HG02759 (cell line): Measurements from ENCODE around the gene ENGASE.
A peak's percentile ranks its signal among the peaks of the same experiment; 100 is the strongest.
"Not testable (repeated sequence)": the region's sequence is repeated elsewhere in the genome, so short reads cannot be mapped to it uniquely, and the experiment has no call there.

Source experiments
- ATAC-seq: cut with Tn5 transposase; IDR thresholded peaks from one replicate; pipeline ENCODE4 v1.9.1; 2021; ENCODE audit warnings: mild to moderate bottlenecking, moderate library complexity; ENCODE audit not compliant: unreplicated experiment

The ENGASE gene

GRCh38 chr17:79074649-79075445, at the start of gene ENGASE:
TSS of gene ENGASE (plus strand) at chr17:79074824. CDS start at chr17:79074945, 121 bp downstream.
- ATAC-seq = peak; percentile 94

- ATAC-seq = no peak
Measured at GRCh38 chr17:79024901-79025737, 49.5 kb upstream of the ENGASE start.

- ATAC-seq = no peak
Measured at GRCh38 chr17:79026376-79027273, 48.0 kb upstream of the ENGASE start.

GRCh38 chr17:79027274-79027924, 47.2 kb upstream of the ENGASE start:
- no peak for ATAC-seq

- no peak for ATAC-seq
Measured at GRCh38 chr17:79027925-79028491, 46.6 kb upstream of the ENGASE start.

- no peak for ATAC-seq
Measured at GRCh38 chr17:79028496-79029326, 45.9 kb upstream of the ENGASE start.

GRCh38 chr17:79029327-79030009, 45.2 kb upstream of the ENGASE start:
- no peak for ATAC-seq

GRCh38 chr17:79030636-79031035, 44.0 kb upstream of the ENGASE start:
- not testable (repeated sequence) for ATAC-seq

- ATAC-seq = no peak
Measured at GRCh38 chr17:79031996-79032875, 42.4 kb upstream of the ENGASE start.

GRCh38 chr17:79033046-79033616, 41.5 kb upstream of the ENGASE start:
- no peak for ATAC-seq

- no peak for ATAC-seq
Measured at GRCh38 chr17:79033741-79034501, 40.7 kb upstream of the ENGASE start.

- ATAC-seq = no peak
Measured at GRCh38 chr17:79034931-79035485, 39.6 kb upstream of the ENGASE start.

GRCh38 chr17:79035686-79036085, 38.9 kb upstream of the ENGASE start:
- no peak for ATAC-seq

- no peak for ATAC-seq
Measured at GRCh38 chr17:79036181-79036580, 38.4 kb upstream of the ENGASE start.

GRCh38 chr17:79036596-79036995, 38.0 kb upstream of the ENGASE start:
- ATAC-seq = no peak

GRCh38 chr17:79038545-79039135, 36.0 kb upstream of the ENGASE start:
- no peak for ATAC-seq
